ENCODE measurements around the gene GGCT. TPM values are rescaled to one million over a fixed set of nuclear protein-coding genes. Genes with fewer than 3 reads are reported as not detected.

Gene GGCT
- total RNA-seq, 1 donor from 2014 or later, result 77.5 TPM

GRCh38 chr7:30468791-30469190 is 35.8 kb downstream of the GGCT start:
- no peaks in the 10 kb centered on the region for H3K9me3 Mint-ChIP-seq
- H3K36me3 Mint-ChIP-seq (ENCODE audit: low read depth), result no peaks in the 10 kb centered on the region
- H3K4me1 Mint-ChIP-seq, result peaks cover 39% of the 10 kb centered on the region
- no peak for TF ChIP-seq CTCF (conservative IDR thresholded peaks at IDR 0.05)
- no peak overlapping the region for H3K4me3 Mint-ChIP-seq
- H3K27me3 Mint-ChIP-seq (ENCODE audit: low read depth), result no peaks in the 10 kb centered on the region
- H3K27ac Mint-ChIP-seq (ENCODE audit: unreplicated experiment), result peak overlapping the region; percentile 93
- no peak for DNase-seq (ENCODE audit: low read depth, low spot score)

- DNase-seq (ENCODE audit: low read depth, low spot score), result no peak
- Mint-ChIP-seq H3K9me3 (no peaks in the 10 kb centered on the region), H3K4me1 (peaks cover 39% of the 10 kb centered on the region), H3K27me3 (ENCODE audit: low read depth) (no peaks in the 10 kb centered on the region), H3K4me3 (no peak overlapping the region), H3K27ac (ENCODE audit: unreplicated experiment) (no peak overlapping the region), H3K36me3 (ENCODE audit: low read depth) (no peaks in the 10 kb centered on the region)
- no peak for TF ChIP-seq CTCF (conservative IDR thresholded peaks at IDR 0.05)
Observed at GRCh38 chr7:30468041-30468440, 36.6 kb downstream of the GGCT start.

- H3K27me3 Mint-ChIP-seq (ENCODE audit: low read depth), result no peaks in the 10 kb centered on the region
- H3K27ac Mint-ChIP-seq (ENCODE audit: unreplicated experiment), result no peak overlapping the region
- DNase-seq (ENCODE audit: low read depth, low spot score), result no peak
- H3K9me3 Mint-ChIP-seq, result no peaks in the 10 kb centered on the region
- no peak overlapping the region for H3K4me3 Mint-ChIP-seq
- H3K4me1 Mint-ChIP-seq, result peaks cover 36% of the 10 kb centered on the region
- no peaks in the 10 kb centered on the region for H3K36me3 Mint-ChIP-seq (ENCODE audit: low read depth)
- no peak for TF ChIP-seq CTCF (conservative IDR thresholded peaks at IDR 0.05)
Observed at GRCh38 chr7:30467271-30467670, 37.4 kb downstream of the GGCT start.

GRCh38 chr7:30466266-30466665 is 38.4 kb downstream of the GGCT start:
- Mint-ChIP-seq H3K36me3 (ENCODE audit: low read depth) (no peaks in the 10 kb centered on the region), H3K27ac (ENCODE audit: unreplicated experiment) (no peak overlapping the region), H3K4me3 (no peak overlapping the region), H3K4me1 (peaks cover 26% of the 10 kb centered on the region), H3K27me3 (ENCODE audit: low read depth) (no peaks in the 10 kb centered on the region), H3K9me3 (no peaks in the 10 kb centered on the region)
- no peak for DNase-seq (ENCODE audit: low read depth, low spot score)
- no peak for TF ChIP-seq CTCF (conservative IDR thresholded peaks at IDR 0.05)

- H3K27me3 Mint-ChIP-seq (ENCODE audit: low read depth), result no peaks in the 10 kb centered on the region
- no peak for TF ChIP-seq CTCF (conservative IDR thresholded peaks at IDR 0.05)
- no peaks in the 10 kb centered on the region for H3K9me3 Mint-ChIP-seq
- H3K27ac Mint-ChIP-seq (ENCODE audit: unreplicated experiment), result no peak overlapping the region
- no peak overlapping the region for H3K4me3 Mint-ChIP-seq
- no peaks in the 10 kb centered on the region for H3K36me3 Mint-ChIP-seq (ENCODE audit: low read depth)
- no peak for DNase-seq (ENCODE audit: low read depth, low spot score)
- H3K4me1 Mint-ChIP-seq, result peaks cover 21% of the 10 kb centered on the region
Observed at GRCh38 chr7:30465811-30466180, 38.8 kb downstream of the GGCT start.

All from neural crest cell (in vitro differentiated cells).